HG02798 (cell line): ENCODE data around the gene INAVA.
"Not testable (repeated sequence)": the region's sequence is repeated elsewhere in the genome, so short reads cannot be mapped to it uniquely, and the experiment has no call there.

ENCODE experiments used
- ATAC-seq: cut with Tn5 transposase; IDR thresholded peaks from one replicate; pipeline ENCODE4 v1.9.1; 2021; ENCODE audit warnings: mild to moderate bottlenecking; ENCODE audit not compliant: unreplicated experiment, poor library complexity

The INAVA gene

GRCh38 chr1:200916152-200916551 is 21.5 kb downstream of the INAVA start:
- no peak for ATAC-seq

- no peak for ATAC-seq
Observed at GRCh38 chr1:200916681-200917080, 22.0 kb downstream of the INAVA start.

GRCh38 chr1:200917291-200917817 is 22.7 kb downstream of the INAVA start:
- no peak for ATAC-seq

GRCh38 chr1:200918006-200918405 is 23.3 kb downstream of the INAVA start:
- no peak for ATAC-seq

- no peak for ATAC-seq
Observed at GRCh38 chr1:200919386-200919785, 24.7 kb downstream of the INAVA start.

GRCh38 chr1:200921571-200922110 is 26.9 kb downstream of the INAVA start:
- ATAC-seq: no peak

GRCh38 chr1:200922406-200922805 is 27.7 kb downstream of the INAVA start:
- ATAC-seq: no peak

- ATAC-seq: no peak
Observed at GRCh38 chr1:200923601-200924000, 28.9 kb downstream of the INAVA start.

GRCh38 chr1:200925831-200926230 is 31.1 kb downstream of the INAVA start:
- ATAC-seq: no peak

- no peak for ATAC-seq
Observed at GRCh38 chr1:200929530-200930278, 35.0 kb downstream of the INAVA start.

- ATAC-seq: not testable (repeated sequence)
Observed at GRCh38 chr1:200930285-200930684, 35.6 kb downstream of the INAVA start.

- ATAC-seq: no peak
Observed at GRCh38 chr1:200931776-200932175, 37.1 kb downstream of the INAVA start.

- no peak for ATAC-seq
Observed at GRCh38 chr1:200934676-200935245, 40.1 kb downstream of the INAVA start.

GRCh38 chr1:200935286-200935962 is 40.7 kb downstream of the INAVA start:
- ATAC-seq: not testable (repeated sequence)

GRCh38 chr1:200938955-200939354 is 44.3 kb downstream of the INAVA start:
- no peak for ATAC-seq

- ATAC-seq: no peak
Observed at GRCh38 chr1:200945111-200945510, 50.4 kb downstream of the INAVA start.

- ATAC-seq: no peak
Observed at GRCh38 chr1:200947059-200947566, 52.4 kb downstream of the INAVA start.

- ATAC-seq: no peak
Observed at GRCh38 chr1:200949626-200950025, 54.9 kb downstream of the INAVA start.

GRCh38 chr1:200951016-200951415 is 56.3 kb downstream of the INAVA start:
- no peak for ATAC-seq

GRCh38 chr1:200954434-200954833 is 59.7 kb downstream of the INAVA start:
- ATAC-seq: no peak

- ATAC-seq: no peak
Observed at GRCh38 chr1:200958597-200958996, 63.9 kb downstream of the INAVA start.
